HG02852 (cell line): ENCODE results near the gene TAPBPL.
"Not testable (repeated sequence)": the region's sequence is repeated elsewhere in the genome, so short reads cannot be mapped to it uniquely, and the experiment has no call there.

Experiments
- ATAC-seq: cut with Tn5 transposase; IDR thresholded peaks from one replicate; pipeline ENCODE4 v1.9.1; 2021; ENCODE audit warnings: mild to moderate bottlenecking, moderate library complexity; ENCODE audit not compliant: unreplicated experiment

Gene TAPBPL, protein sequence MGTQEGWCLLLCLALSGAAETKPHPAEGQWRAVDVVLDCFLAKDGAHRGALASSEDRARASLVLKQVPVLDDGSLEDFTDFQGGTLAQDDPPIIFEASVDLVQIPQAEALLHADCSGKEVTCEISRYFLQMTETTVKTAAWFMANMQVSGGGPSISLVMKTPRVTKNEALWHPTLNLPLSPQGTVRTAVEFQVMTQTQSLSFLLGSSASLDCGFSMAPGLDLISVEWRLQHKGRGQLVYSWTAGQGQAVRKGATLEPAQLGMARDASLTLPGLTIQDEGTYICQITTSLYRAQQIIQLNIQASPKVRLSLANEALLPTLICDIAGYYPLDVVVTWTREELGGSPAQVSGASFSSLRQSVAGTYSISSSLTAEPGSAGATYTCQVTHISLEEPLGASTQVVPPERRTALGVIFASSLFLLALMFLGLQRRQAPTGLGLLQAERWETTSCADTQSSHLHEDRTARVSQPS

GRCh38 chr12:6451348-6452244 is at the start of gene TAPBPL:
TSS of gene TAPBPL (plus strand) at chr12:6452042. CDS start at chr12:6452249, 207 bp downstream.
- peak; percentile 60 for ATAC-seq

GRCh38 chr12:6404390-6404789 is 47.5 kb upstream of the TAPBPL start:
- ATAC-seq: no peak

GRCh38 chr12:6405963-6406362 is 45.9 kb upstream of the TAPBPL start:
- ATAC-seq: no peak

DNA sequence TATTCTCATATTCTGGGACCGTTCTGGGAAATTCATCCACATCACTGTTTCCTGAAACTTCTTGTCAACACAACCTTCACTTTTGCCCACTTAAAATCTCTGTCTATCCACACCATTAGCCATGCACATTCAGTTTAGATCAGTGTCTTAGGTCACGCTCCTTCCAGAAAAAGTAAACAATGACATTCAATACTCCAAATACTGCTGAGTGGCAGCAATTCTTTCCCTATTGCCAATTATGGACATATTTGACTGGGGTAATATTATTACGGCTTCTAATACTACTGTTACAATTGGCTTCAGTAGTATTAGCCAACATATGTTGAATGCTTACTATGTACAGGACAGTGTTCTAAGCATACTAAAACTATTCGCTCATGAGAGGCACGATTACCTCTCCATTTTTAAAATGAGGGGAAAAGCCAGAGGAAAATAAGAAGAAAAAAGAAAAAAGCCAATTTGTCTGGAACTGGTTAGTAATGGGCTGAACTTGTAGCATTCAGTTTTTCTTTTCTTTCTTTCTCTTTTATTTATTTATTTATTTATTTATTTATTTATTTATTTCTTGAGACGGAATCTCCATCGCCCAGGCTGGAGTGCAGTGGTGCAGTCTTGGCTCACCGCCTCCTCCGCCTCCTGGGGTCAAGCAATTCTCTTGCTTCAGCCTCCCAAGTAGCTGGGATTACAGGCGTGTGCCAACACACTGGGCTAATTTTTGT is 44.4 kb upstream of the TAPBPL start:
- no peak for ATAC-seq

DNA sequence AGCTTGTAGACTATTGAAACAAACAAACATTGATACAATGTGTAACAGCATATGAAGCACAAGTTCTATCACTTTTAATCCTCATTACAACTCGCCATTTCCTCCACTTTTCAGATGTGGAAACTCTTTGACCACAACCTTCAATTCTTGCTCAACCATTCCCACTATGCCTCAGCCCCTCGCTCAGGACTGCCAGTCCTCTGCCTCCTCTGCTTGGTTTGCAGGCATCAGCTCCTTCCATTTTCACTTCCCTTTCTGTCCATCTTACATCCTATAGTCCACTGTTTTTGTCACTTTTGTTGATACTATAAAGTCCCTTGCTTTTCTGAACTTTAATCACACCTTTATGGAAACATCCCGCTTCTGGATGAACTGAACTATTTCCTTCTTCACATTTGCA is 35.2 kb upstream of the TAPBPL start:
- no peak for ATAC-seq

DNA sequence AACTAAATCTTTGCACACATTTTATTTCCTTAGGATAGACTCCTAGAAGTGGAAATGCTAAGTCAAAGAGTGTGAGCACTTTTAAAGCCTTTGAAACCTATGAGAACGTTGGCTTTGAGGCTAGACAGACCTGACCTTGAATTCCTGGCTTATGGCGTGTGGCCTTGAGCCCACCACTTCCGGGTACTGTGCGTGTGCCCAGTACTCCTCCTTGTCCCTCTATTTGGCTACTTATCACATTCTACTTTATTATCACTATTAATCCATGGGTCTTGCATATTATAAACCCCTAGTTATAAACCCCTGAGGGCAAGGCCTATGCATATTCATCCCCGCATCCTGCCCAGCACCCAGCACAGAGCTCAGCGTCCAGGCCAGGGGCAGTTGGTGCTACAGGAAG is 33.0 kb upstream of the TAPBPL start:
- no peak for ATAC-seq

DNA sequence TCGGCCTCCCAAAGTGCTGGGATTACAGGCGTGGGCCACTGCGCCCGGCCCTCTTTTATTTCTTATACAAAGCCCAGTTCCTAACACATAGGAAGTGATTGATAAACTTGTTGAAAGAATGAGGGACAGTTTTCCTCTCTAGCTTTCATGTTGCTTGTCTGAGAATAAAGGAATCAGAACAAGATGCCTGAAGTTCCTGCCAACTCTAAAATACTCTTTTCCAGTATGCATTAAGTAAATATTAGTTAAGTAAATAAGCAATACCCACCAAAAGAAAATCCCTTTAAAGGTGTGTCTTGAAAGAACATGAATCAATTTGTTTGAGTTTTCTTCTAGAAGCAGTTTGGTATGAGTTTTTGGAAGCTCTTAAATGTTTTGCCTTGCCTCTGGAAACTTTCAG is 31.5 kb upstream of the TAPBPL start:
- no peak for ATAC-seq

DNA sequence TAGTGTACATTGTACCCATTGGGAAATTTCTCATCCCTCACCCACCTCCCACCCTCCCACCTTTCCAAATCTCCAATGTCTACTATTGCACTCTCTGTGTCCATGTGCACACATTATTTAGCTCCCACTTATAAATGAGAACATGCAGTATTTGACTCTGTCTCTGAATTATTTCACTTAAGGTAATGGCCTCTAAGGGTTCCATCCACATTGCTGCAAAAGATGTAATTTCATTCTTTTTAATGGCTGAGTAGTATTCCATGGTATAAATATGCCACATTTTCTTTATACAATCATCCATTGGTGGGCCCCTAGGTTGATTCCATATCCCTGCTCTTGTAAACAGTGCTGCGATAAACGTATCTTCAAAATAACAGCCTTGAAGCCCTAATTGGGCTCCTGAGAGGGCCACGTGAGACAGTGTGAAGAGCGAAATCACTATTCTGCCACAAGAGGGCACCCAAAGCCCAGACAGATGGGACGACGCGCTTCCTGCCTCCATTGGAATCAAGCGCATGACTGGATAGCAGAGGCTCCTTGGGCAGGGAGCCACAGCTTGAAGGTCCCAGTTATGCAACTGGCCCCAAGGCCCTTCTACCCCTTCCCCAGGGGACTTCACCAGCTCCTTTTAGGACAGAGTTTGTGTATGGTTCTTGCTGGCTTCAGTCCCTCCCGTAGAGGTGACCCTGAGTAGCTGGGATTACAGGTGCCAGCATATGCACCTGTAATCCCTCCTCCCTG is 28.4 kb upstream of the TAPBPL start:
- no peak for ATAC-seq

DNA sequence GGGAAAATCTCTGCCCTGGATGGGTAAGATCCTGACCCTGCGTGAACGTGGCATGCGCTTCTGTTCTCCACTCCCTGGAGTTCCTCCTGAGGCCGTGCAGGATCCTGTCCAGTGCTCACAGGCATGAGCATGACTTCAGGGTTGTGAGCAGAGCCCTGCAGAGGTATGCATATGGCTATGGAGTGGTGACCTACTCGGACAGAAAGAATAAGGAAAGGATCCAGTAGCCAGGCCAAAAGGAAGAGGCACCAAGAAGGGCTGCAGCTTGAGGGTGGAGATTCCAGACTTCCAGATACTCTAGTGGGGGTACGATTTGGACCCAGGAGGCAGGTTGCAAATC is 27.9 kb upstream of the TAPBPL start:
- ATAC-seq: no peak

DNA sequence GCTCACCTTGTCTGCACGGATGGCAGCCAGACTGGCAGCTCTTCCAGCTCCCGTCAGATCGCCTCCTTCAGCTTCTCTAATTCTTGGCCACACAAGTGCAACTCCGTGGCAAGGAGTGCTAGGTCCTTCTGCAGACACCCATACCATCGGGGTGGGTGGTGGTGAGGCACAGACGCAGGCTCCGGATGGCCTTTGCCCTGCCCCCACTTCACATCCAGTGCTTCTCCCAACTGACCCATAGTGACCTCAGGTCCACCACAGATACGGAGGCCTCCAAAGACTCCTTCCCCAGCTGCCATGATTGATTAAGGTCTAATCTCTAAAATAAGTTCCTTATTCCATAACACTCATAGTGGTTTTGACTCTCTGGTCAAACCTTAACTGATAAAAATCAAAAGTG is 27.0 kb upstream of the TAPBPL start:
- no peak for ATAC-seq

GRCh38 chr12:6425590-6426531 is 26.0 kb upstream of the TAPBPL start:
- no peak for ATAC-seq

GRCh38 chr12:6426882-6427671 is 24.8 kb upstream of the TAPBPL start:
- peak; percentile 56 for ATAC-seq

- not testable (repeated sequence) for ATAC-seq
These were observed 24.0 kb upstream of the TAPBPL start for GRCh38 chr12:6427796-6428195.

- no peak for ATAC-seq
These were observed 23.5 kb upstream of the TAPBPL start for GRCh38 chr12:6428326-6428725.

DNA sequence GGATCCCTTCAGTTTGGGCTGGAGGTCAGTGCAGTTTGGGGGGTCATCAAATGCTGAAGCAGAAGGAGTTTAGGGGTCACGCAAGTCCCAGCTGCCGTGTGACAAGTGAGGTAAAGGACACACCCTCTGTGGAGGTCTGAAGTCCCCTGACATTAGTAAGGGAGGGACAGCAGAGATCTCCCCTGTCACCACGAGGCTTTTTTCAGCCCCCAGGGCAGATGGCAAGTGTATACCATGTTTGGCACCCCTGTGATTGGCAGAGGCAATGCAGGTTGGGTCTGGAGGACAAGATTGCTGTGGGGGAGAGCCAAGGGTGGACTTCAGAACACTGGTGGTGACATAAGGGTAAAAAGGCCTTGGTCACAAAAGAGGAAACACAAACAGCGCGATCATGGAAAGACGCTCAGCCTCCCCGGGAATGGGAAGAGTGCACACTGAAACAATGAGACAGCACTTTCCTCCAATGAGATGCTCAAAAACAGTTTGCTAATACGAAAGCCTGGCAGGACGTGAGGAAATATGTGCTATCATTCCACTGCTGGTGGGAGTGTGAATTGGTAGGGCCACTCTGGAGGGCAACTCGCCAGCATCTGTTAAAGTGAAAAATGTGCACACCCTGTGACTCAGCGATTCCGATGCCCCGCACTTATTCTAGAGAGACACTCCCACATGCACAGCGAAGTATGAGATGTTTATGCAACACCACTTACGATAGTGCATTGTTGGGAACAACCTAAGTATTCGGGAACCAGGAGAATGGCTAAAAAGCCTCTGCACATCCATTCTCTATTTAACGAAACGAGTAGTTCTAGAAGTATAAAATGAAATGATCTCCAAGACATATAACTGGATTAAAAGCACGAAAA is 21.5 kb upstream of the TAPBPL start:
- ATAC-seq: no peak

DNA sequence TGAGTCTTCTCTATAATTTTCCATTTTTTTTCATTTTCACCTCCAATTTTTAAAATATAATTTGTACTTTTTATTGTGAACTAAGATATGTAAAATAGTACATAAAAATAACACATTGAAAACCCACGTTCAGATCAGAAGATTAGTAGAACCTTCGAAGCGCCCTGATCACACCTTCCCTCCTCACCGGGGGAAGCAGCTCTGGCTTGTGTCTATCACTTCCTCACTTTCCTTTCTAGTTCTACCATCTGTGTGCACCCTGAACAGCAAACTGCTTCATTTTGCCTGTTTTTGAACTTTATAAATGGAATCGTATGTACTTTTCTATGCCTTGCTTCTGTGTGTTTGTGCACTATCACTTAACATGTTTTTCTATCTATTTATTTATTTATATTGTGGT is 18.9 kb upstream of the TAPBPL start:
- ATAC-seq: no peak

DNA sequence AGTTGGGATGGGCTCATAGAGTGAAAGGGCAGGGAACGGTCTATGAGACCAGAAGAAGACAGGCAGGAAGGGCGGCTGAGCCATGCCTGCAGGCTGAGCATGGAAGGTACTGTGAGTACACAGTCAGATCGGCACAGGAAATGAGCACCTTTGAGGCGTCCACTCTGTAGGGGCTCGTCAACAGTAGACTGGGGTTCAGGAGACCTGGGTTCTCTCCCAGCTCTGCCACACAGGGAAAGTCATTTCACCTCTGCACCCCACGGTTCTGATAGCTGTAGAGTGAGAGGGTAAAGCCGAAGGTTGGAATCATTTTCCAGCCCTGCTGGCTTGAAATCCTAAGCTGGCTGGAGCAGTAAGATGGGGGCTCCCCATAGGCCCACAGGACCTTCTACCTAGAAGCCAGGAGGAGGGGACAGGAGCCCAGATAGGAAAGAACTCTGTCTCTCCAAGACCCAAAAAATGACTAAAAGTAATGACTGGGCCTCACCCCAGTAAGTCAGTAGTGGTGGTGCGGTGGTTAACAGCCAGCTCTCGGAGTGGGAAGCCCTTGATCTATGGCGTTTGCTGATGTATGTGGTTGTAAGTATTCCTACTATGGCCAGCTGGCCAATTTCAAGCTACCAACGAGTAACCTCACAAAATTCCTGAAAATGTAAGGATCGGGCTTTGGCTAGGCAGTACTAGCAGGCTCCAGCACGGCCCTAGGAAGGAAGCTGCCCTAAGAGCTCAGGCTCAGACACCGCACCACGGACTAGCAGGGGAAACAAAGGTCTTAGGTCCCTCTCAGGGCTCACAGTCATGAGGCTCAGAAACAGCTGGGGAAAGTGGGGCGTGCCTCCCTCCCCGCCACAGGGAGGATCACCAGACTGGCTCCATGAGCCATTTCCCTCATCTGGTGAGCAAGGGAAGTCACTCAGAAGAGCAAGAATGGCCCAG is 17.4 kb upstream of the TAPBPL start:
- ATAC-seq: no peak
